Measurements from ENCODE around the gene DEFB124.
A peak's percentile ranks its signal among the peaks of the same experiment; 100 is the strongest.
"Not testable (repeated sequence)": the region's sequence is repeated elsewhere in the genome, so short reads cannot be mapped to it uniquely, and the experiment has no call there.

DEFB124 gene, protein sequence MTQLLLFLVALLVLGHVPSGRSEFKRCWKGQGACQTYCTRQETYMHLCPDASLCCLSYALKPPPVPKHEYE

GRCh38 chr20:31474758-31475427 lies at the start of gene DEFB124, which contains the start of gene REM1:
Gene DEFB124 (minus strand): TSS chr20:31475127. CDS start chr20:31473013, 2,114 bp downstream.
Gene REM1 (plus strand): TSS chr20:31475288. CDS start chr20:31476446, 1,158 bp downstream.
- DNase-seq (ENCODE audit: insufficient read length, low spot score): no peak
- FAIRE-seq: no peak

GRCh38 chr20:31523361-31524283 lies 48.7 kb upstream of the DEFB124 start:
- no peak for TF ChIP-seq POLR2A (IDR thresholded peaks at IDR 0.05; ENCODE audit: low read depth, low read length)
- DNase-seq (ENCODE audit: insufficient read length, low spot score) (no peak), FAIRE-seq (no peak)

More at GRCh38 chr20:31474758-31475427, at the start of gene DEFB124, which contains the start of gene REM1:
- TF ChIP-seq POLR2A (IDR thresholded peaks at IDR 0.05; ENCODE audit: low read depth, low read length): no peak

GRCh38 chr20:31522731-31523130 lies 47.8 kb upstream of the DEFB124 start:
- DNase-seq (ENCODE audit: insufficient read length, low spot score): no peak
- TF ChIP-seq POLR2A (IDR thresholded peaks at IDR 0.05; ENCODE audit: low read depth, low read length): no peak
- FAIRE-seq: no peak

DNA sequence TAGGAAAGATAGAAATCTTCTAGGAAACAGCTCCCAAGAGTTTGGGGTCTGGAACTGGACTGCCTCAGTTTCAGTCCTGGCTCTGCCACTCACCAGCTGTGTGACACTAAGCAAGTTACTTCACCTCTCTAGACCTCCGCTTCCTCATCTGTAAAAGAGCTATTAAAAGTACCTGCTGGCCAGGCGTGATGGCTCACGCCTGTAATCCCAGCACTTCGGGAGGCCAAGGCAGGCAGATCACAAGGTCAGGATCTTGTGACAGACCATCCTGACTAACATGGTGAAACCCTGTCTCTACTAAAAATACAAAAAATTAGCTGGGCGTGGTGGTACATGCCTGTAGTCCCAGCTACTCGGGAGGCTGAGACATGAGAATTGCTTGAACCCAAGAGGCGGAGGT lies 46.3 kb upstream of the DEFB124 start:
- not testable (repeated sequence) for FAIRE-seq; DNase-seq (ENCODE audit: insufficient read length, low spot score)

DNA sequence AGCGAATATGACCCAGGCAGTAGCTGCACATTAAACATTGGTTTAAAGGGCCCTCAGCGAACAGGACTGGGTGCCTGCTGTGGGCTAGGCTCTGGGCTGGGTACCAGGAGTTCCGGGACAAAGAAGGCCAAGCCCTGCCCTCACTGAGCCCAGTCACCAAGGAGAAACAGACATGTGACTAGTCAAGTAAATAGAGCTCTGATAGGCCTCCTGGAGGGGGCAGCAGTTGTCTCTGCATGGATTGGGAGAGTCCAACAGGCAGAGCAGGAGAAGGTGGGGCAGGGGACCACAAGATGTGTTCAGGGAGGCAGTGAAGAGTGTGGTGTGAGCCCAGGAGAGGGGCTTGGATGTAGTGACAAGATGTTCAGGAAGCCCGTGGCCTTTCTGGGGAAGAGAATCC lies 42.4 kb upstream of the DEFB124 start:
- FAIRE-seq (no peak), DNase-seq (ENCODE audit: insufficient read length, low spot score) (peak; percentile 62)
- no peak for TF ChIP-seq POLR2A (IDR thresholded peaks at IDR 0.05; ENCODE audit: low read depth, low read length)

DNA sequence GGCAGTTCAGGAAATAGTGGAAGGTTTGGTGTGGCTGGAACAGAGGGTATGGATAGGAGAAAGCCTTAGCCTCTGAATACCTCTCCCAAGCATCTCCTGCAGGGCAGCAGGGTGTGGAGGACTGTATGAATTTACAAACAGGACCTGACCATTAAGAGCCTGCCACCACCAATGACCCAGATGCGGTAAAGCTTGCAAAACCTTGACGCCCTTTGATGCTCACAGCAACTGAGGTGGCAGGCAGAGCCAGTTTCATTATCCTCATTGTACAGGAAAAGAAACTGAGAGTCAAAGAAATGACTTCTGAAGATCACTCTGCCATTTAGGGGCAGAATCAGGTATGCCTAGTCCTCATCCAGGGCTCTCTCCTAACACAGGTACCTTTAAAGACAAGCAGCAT lies 41.7 kb upstream of the DEFB124 start:
- no peak for TF ChIP-seq POLR2A (IDR thresholded peaks at IDR 0.05; ENCODE audit: low read depth, low read length)

GRCh38 chr20:31516166-31516565 lies 41.2 kb upstream of the DEFB124 start:
- no peak for DNase-seq (ENCODE audit: insufficient read length, low spot score)
- FAIRE-seq: no peak
- no peak for TF ChIP-seq POLR2A (IDR thresholded peaks at IDR 0.05; ENCODE audit: low read depth, low read length)

More for the DNA sequence above, 41.7 kb upstream of the DEFB124 start:
- DNase-seq (ENCODE audit: insufficient read length, low spot score) (no peak), FAIRE-seq (no peak)

GRCh38 chr20:31515775-31516107 lies 40.8 kb upstream of the DEFB124 start:
- FAIRE-seq (no peak), DNase-seq (ENCODE audit: insufficient read length, low spot score) (no peak)
- TF ChIP-seq POLR2A (IDR thresholded peaks at IDR 0.05; ENCODE audit: low read depth, low read length): no peak

DNA sequence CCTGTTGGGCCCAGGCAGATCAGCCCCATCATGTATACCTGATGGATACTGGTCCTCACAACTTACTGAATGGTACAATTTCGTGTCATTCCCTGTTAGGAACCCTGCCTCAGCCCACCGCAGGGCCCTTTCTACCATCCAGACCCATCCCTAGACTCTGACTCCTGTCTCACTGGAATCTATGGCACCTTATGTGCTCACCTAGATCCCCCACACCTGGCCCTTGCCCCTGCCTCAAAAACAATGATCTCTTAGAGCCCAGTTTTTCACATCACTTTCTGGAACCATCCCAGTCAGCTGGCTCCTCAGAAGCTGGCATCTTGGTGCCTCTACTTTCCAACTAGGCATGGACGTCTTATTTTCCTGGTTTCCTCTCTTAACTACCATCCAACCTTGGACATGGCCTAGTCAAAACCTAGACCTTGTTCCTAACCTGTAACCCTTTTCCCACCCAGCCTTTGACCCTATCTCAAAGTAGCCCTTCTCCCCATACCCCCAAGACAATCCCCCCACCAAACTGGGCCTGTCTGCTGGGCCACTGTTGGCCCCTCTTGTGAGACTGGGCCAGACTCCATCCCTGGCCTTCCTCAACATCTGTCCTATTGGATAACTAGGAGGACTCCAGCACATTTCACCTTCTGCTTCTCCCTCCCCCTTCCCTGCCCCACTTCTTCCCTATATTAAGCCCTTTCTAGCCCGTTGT lies 40.3 kb upstream of the DEFB124 start:
- DNase-seq (ENCODE audit: insufficient read length, low spot score) (no peak), FAIRE-seq (no peak)
- no peak for TF ChIP-seq POLR2A (IDR thresholded peaks at IDR 0.05; ENCODE audit: low read depth, low read length)

GRCh38 chr20:31514154-31515071 lies 39.5 kb upstream of the DEFB124 start, which contains the start of gene HM13:
Gene HM13 (plus strand): TSS chr20:31514442. CDS start chr20:31514552, 110 bp downstream.
- TF ChIP-seq POLR2A (IDR thresholded peaks at IDR 0.05; ENCODE audit: low read depth, low read length): peak; percentile 99
- FAIRE-seq (no peak), DNase-seq (ENCODE audit: insufficient read length, low spot score) (peak; percentile 87)

DNA sequence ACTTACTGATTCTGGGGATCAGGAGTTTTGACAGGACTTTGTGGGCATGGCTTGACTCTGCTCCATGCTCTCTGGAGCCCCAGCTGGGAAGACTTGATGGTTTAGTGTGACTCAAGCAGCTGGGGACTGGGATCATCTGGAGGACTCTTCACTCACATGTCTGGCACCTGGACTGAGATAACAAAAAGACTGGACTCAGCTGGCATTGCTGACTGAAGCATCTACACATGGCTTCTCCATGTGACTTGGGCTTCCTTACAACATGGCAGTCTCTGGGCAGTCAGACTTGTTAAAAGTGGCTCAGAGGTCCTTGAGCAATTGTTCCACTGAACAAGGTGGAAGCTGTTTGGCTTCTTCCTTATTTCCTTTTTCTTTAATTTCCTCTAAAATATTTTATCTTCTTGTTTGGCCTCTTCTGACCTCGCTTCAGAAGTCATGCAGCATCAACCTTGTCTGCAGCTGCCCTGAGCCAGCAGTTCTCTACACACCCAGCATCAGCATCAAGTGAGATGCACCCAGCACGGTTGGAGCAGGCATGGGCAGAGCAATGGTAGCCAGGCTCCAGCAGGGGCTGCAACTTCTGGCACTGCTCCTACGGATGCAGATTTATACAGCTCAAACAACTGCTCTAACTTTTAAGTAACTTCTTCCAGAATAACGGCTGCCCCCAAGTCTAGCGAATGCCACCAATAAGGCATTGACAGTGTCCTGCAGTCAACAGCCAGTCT lies 33.8 kb upstream of the DEFB124 start:
- FAIRE-seq (no peak), DNase-seq (ENCODE audit: insufficient read length, low spot score) (no peak)
- TF ChIP-seq POLR2A (IDR thresholded peaks at IDR 0.05; ENCODE audit: low read depth, low read length): no peak

DNA sequence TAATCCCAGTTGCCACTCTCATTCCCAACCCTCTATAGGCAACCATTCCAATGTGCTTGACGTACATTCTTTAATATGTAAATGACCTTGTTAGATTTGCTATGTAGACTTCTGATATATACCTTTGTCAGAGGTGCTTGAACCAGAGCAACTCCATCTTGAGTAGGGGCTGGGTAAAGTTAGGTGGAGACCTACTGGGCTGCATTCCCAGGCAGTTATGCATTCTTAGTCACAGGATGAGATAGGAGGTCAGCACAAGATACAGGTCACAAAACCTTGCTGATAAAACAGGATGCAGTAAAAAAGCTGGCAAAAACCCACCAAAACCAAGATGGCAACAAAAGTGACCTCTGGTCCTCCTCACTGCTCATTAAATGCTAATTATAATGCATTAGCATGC lies 31.0 kb upstream of the DEFB124 start:
- DNase-seq (ENCODE audit: insufficient read length, low spot score) (no peak), FAIRE-seq (no peak)
- TF ChIP-seq POLR2A (IDR thresholded peaks at IDR 0.05; ENCODE audit: low read depth, low read length): no peak

GRCh38 chr20:31502884-31503673 lies 28.2 kb upstream of the DEFB124 start:
- not testable (repeated sequence) for FAIRE-seq
- peak; percentile 60 for DNase-seq (ENCODE audit: insufficient read length, low spot score)
